Cardiac septum (tissue), 1 donor: ENCODE results near the gene ATRNL1. TPM values are rescaled to one million over a fixed set of nuclear protein-coding genes. Genes with fewer than 3 reads are reported as not detected.
"Not testable (repeated sequence)": the region's sequence is repeated elsewhere in the genome, so short reads cannot be mapped to it uniquely, and the experiment has no call there.

Source experiments
- DNase-seq: peaks from one replicate; pipeline ENCODE4 v3.0.0-alpha.2; 2020; ENCODE audit warnings: low spot score
- intact Hi-C: fragments of 100-400 bp; cut with DNase I; formaldehyde crosslinking; loops from one replicate; pipeline ENCODE4 v1.14.0; 2022
- total RNA-seq: library from RNA; stranded (reverse); fragmentation: NEBNext Ultra II Directional; extraction: Animal tissue kit (Norgen Biotek cat#: 25700); gene quantifications from one replicate; pipeline ENCODE4 v1.2.1, GENCODE V29; 2021
- donor health status: DM: no; HTN: no; CAD: no.

Gene ATRNL1
- total RNA-seq, 1 donor from 2014 or later, result 25.8 TPM

- DNase-seq, result no peak
- intact Hi-C loops, result no loop called here
Observed at GRCh38 chr10:115084277-115084850, 8.8 kb upstream of the ATRNL1 start.

GRCh38 chr10:115091161-115091560 is 2.0 kb upstream of the ATRNL1 start:
- DNase-seq, result no peak
- intact Hi-C loops, result loop anchor here (5.0 to 10.0 kb wide), 3 partner anchors 116 to 216 kb away; no protein-coding TSS in a partner anchor

- intact Hi-C loops, result loop anchor here (5.0 to 10.0 kb wide), 3 partner anchors 117 to 217 kb away; no protein-coding TSS in a partner anchor
- no peak for DNase-seq
Observed at GRCh38 chr10:115092258-115092554, 959 bp upstream of the ATRNL1 start.

GRCh38 chr10:115092555-115093285 is 445 bp upstream of the ATRNL1 start:
- intact Hi-C loops, result loop anchor here (5.0 to 10.0 kb wide), 3 partner anchors 118 to 218 kb away; no protein-coding TSS in a partner anchor
- DNase-seq, result no peak

GRCh38 chr10:115093776-115094408 is 727 bp downstream of the ATRNL1 start:
- DNase-seq, result no peak
- intact Hi-C loops, result loop anchor here (5.0 to 10.0 kb wide), 3 partner anchors 119 to 219 kb away; no protein-coding TSS in a partner anchor

GRCh38 chr10:115094416-115095140 is 1.4 kb downstream of the ATRNL1 start:
- intact Hi-C loops, result loop anchor here (5.0 to 10.0 kb wide), 3 partner anchors 120 to 220 kb away; no protein-coding TSS in a partner anchor
- DNase-seq, result no peak

- intact Hi-C loops, result loop anchor here (10.0 kb wide), 2 partner anchors 121 to 221 kb away; no protein-coding TSS in a partner anchor
- DNase-seq, result no peak
Observed at GRCh38 chr10:115095758-115096157, 2.6 kb downstream of the ATRNL1 start.

- no peak for DNase-seq
- intact Hi-C loops, result no loop called here
Observed at GRCh38 chr10:115103700-115104099, 10.5 kb downstream of the ATRNL1 start.

GRCh38 chr10:115105411-115105810 is 12.2 kb downstream of the ATRNL1 start:
- DNase-seq, intact Hi-C loops: not testable (repeated sequence)

- intact Hi-C loops, result no loop called here
Observed at GRCh38 chr10:115107830-115108229, 14.7 kb downstream of the ATRNL1 start.

GRCh38 chr10:115117301-115117700 is 24.1 kb downstream of the ATRNL1 start:
- DNase-seq, result no peak
- intact Hi-C loops, result no loop called here

More at GRCh38 chr10:115107830-115108229, 14.7 kb downstream of the ATRNL1 start:
- DNase-seq, result no peak

- no peak for DNase-seq
- intact Hi-C loops, result no loop called here
Observed at GRCh38 chr10:115118346-115118745, 25.2 kb downstream of the ATRNL1 start.

GRCh38 chr10:115125505-115125904 is 32.3 kb downstream of the ATRNL1 start:
- intact Hi-C loops, result no loop called here
- no peak for DNase-seq

GRCh38 chr10:115129752-115130151 is 36.6 kb downstream of the ATRNL1 start:
- DNase-seq, result no peak
- intact Hi-C loops, result loop anchor here (2.0 kb wide), 1 partner anchor 253 kb away; no protein-coding TSS in a partner anchor

- DNase-seq, result no peak
- intact Hi-C loops, result no loop called here
Observed at GRCh38 chr10:115136616-115137015, 43.5 kb downstream of the ATRNL1 start.

- intact Hi-C loops, result no loop called here
- DNase-seq, result no peak
Observed at GRCh38 chr10:115141254-115141653, 48.1 kb downstream of the ATRNL1 start.

GRCh38 chr10:115157357-115157756 is 64.2 kb downstream of the ATRNL1 start:
- intact Hi-C loops, result no loop called here
- DNase-seq, result no peak

- no peak for DNase-seq
- intact Hi-C loops, result no loop called here
Observed at GRCh38 chr10:115163129-115163528, 70.0 kb downstream of the ATRNL1 start.

- DNase-seq, result no peak
- intact Hi-C loops, result no loop called here
Observed at GRCh38 chr10:115164220-115164619, 71.1 kb downstream of the ATRNL1 start.

GRCh38 chr10:115167751-115168150 is 74.6 kb downstream of the ATRNL1 start:
- no peak for DNase-seq
- intact Hi-C loops, result no loop called here
